IgD-negative memory B cell (primary cell): Measurements from ENCODE around the gene BSN. TPM values are rescaled to one million over a fixed set of nuclear protein-coding genes. Genes with fewer than 3 reads are reported as not detected.

Source experiments
- H3K27ac Mint-ChIP-seq, 3 donors: one replicate each; pipeline ENCODE4 v1.8.0; 2020 to 2022; ENCODE audit warnings: mild to moderate bottlenecking in 3 of 3, mixed read lengths in 3 of 3, moderate library complexity in 1 of 3
- H3K27me3 Mint-ChIP-seq: one replicate; pipeline ENCODE4 v1.8.0; 2021; ENCODE audit warnings: mixed read lengths
- H3K36me3 Mint-ChIP-seq: one replicate; pipeline ENCODE4 v1.8.0; 2020; ENCODE audit warnings: mild to moderate bottlenecking, mixed read lengths
- H3K4me1 Mint-ChIP-seq, 3 donors: one replicate each; pipeline ENCODE4 v1.8.0; 2020 to 2022; ENCODE audit warnings: mixed read lengths in 3 of 3, mild to moderate bottlenecking in 1 of 3
- H3K4me3 Mint-ChIP-seq, 4 donors: one replicate each; pipeline ENCODE4 v1.8.0; 2020 to 2022; ENCODE audit warnings: mild to moderate bottlenecking in 4 of 4, mixed read lengths in 4 of 4, moderate library complexity in 3 of 4
- H3K9me3 Mint-ChIP-seq, 3 donors: one replicate each; pipeline ENCODE4 v1.8.0; 2020 to 2021; ENCODE audit warnings: mixed read lengths in 3 of 3, mild to moderate bottlenecking in 1 of 3
- polyA plus RNA-seq: library from polyadenylated mRNA; unstranded; fragments of 300-500 nt; fragmentation: Illumina TruSeq; gene quantifications from one replicate; pipeline ENCODE4 v1.2.3, GENCODE V29; 2021

BSN gene
- polyA plus RNA-seq = 0.05 TPM

GRCh38 chr3:49553692-49554632 is at the start of gene BSN:
BSN (plus strand) TSS chr3:49554477; CDS start chr3:49554603, 126 bp downstream.
- Mint-ChIP-seq H3K27ac (peak within 1 kb of the TSS in 2 of 3 donors; percentile 28 to 54), H3K27me3 (peaks cover 29% of the 10 kb centered on the region)

GRCh38 chr3:49506906-49507305 is 47.4 kb upstream of the BSN start:
- peaks cover 9 to 13% (median 9%) of the 10 kb centered on the region in 3 donors for H3K4me1 Mint-ChIP-seq
- no peak overlapping the region for H3K27ac Mint-ChIP-seq
- H3K4me3 Mint-ChIP-seq = no peak overlapping the region
- no peaks in the 10 kb centered on the region for H3K27me3 Mint-ChIP-seq
- peaks cover 7% of the 10 kb centered on the region for H3K36me3 Mint-ChIP-seq
- H3K9me3 Mint-ChIP-seq = no peaks in the 10 kb centered on the region

More at GRCh38 chr3:49553692-49554632, at the start of gene BSN:
- H3K4me3 Mint-ChIP-seq = peak within 1 kb of the TSS; percentile 76 to 94 (median 81)
- peaks cover 0 to 7% (median 2%) of the 10 kb centered on the region in 3 donors for H3K4me1 Mint-ChIP-seq
- H3K36me3 Mint-ChIP-seq = peaks cover 1% of the 10 kb centered on the region
- peaks cover 0 to 2% (median 0%) of the 10 kb centered on the region in 3 donors for H3K9me3 Mint-ChIP-seq

- Mint-ChIP-seq H3K9me3 (no peaks in the 10 kb centered on the region), H3K36me3 (peaks cover 3% of the 10 kb centered on the region), H3K27ac (peak overlapping the region in 1 of 3 donors; percentile 33), H3K27me3 (no peaks in the 10 kb centered on the region), H3K4me3 (no peak overlapping the region), H3K4me1 (peaks cover 6 to 11% (median 7%) of the 10 kb centered on the region in 3 donors)
Measured at GRCh38 chr3:49509028-49509561, 45.2 kb upstream of the BSN start.

- Mint-ChIP-seq H3K36me3 (peaks cover 3% of the 10 kb centered on the region), H3K4me1 (peaks cover under 1 to 11% (median 9%) of the 10 kb centered on the region in 3 donors), H3K9me3 (no peaks in the 10 kb centered on the region), H3K4me3 (no peak overlapping the region), H3K27ac (no peak overlapping the region), H3K27me3 (no peaks in the 10 kb centered on the region)
Measured at GRCh38 chr3:49511639-49512038, 42.6 kb upstream of the BSN start.

GRCh38 chr3:49512781-49513355 is 41.4 kb upstream of the BSN start:
- no peak overlapping the region for H3K4me3 Mint-ChIP-seq
- H3K27ac Mint-ChIP-seq = no peak overlapping the region
- H3K27me3 Mint-ChIP-seq = no peaks in the 10 kb centered on the region
- H3K36me3 Mint-ChIP-seq = peaks cover 3% of the 10 kb centered on the region
- H3K4me1 Mint-ChIP-seq = peaks cover 0 to 5% (median 4%) of the 10 kb centered on the region in 3 donors
- no peaks in the 10 kb centered on the region for H3K9me3 Mint-ChIP-seq

GRCh38 chr3:49513494-49514124 is 40.7 kb upstream of the BSN start:
- H3K4me1 Mint-ChIP-seq = peaks cover 0 to 4% (median 3%) of the 10 kb centered on the region in 3 donors
- H3K4me3 Mint-ChIP-seq = no peak overlapping the region
- H3K9me3 Mint-ChIP-seq = no peaks in the 10 kb centered on the region
- H3K27ac Mint-ChIP-seq = no peak overlapping the region
- peaks cover 3% of the 10 kb centered on the region for H3K36me3 Mint-ChIP-seq
- no peaks in the 10 kb centered on the region for H3K27me3 Mint-ChIP-seq

- H3K9me3 Mint-ChIP-seq = no peaks in the 10 kb centered on the region
- no peaks in the 10 kb centered on the region for H3K27me3 Mint-ChIP-seq
- H3K4me3 Mint-ChIP-seq = no peak overlapping the region
- no peak overlapping the region for H3K27ac Mint-ChIP-seq
- peaks cover 4% of the 10 kb centered on the region for H3K36me3 Mint-ChIP-seq
- peaks cover 0 to 9% (median 6%) of the 10 kb centered on the region in 3 donors for H3K4me1 Mint-ChIP-seq
Measured at GRCh38 chr3:49518016-49518415, 36.3 kb upstream of the BSN start.

GRCh38 chr3:49518441-49518840 is 35.8 kb upstream of the BSN start:
- Mint-ChIP-seq H3K4me3 (no peak overlapping the region), H3K27me3 (no peaks in the 10 kb centered on the region), H3K36me3 (peaks cover 4% of the 10 kb centered on the region), H3K27ac (no peak overlapping the region), H3K9me3 (no peaks in the 10 kb centered on the region), H3K4me1 (peaks cover 0 to 8% (median 6%) of the 10 kb centered on the region in 3 donors)

- Mint-ChIP-seq H3K27me3 (no peaks in the 10 kb centered on the region), H3K27ac (no peak overlapping the region), H3K4me3 (no peak overlapping the region), H3K9me3 (no peaks in the 10 kb centered on the region), H3K4me1 (peaks cover 0 to 7% (median 6%) of the 10 kb centered on the region in 3 donors), H3K36me3 (peaks cover 4% of the 10 kb centered on the region)
Measured at GRCh38 chr3:49519296-49519695, 35.0 kb upstream of the BSN start.

GRCh38 chr3:49519916-49520385 is 34.3 kb upstream of the BSN start:
- H3K36me3 Mint-ChIP-seq = peaks cover 4% of the 10 kb centered on the region
- no peaks in the 10 kb centered on the region for H3K9me3 Mint-ChIP-seq
- H3K27me3 Mint-ChIP-seq = no peaks in the 10 kb centered on the region
- no peak overlapping the region for H3K27ac Mint-ChIP-seq
- H3K4me3 Mint-ChIP-seq = no peak overlapping the region
- H3K4me1 Mint-ChIP-seq = peaks cover 0 to 7% (median 6%) of the 10 kb centered on the region in 3 donors

GRCh38 chr3:49523756-49524747 is 30.2 kb upstream of the BSN start:
- H3K4me3 Mint-ChIP-seq = no peak overlapping the region
- no peaks in the 10 kb centered on the region for H3K27me3 Mint-ChIP-seq
- H3K36me3 Mint-ChIP-seq = peaks cover 4% of the 10 kb centered on the region
- no peak overlapping the region for H3K27ac Mint-ChIP-seq
- peaks cover 3 to 9% (median 4%) of the 10 kb centered on the region in 3 donors for H3K4me1 Mint-ChIP-seq
- no peaks in the 10 kb centered on the region for H3K9me3 Mint-ChIP-seq

- Mint-ChIP-seq H3K4me1 (peaks cover 0 to 3% (median 2%) of the 10 kb centered on the region in 3 donors), H3K4me3 (no peak overlapping the region), H3K36me3 (no peaks in the 10 kb centered on the region), H3K27me3 (no peaks in the 10 kb centered on the region), H3K27ac (peak overlapping the region in 2 of 3 donors; percentile 39 to 82), H3K9me3 (no peaks in the 10 kb centered on the region)
Measured at GRCh38 chr3:49529567-49529966, 24.7 kb upstream of the BSN start.

- Mint-ChIP-seq H3K4me3 (peak overlapping the region in 1 of 4 donors; percentile 45), H3K27me3 (no peaks in the 10 kb centered on the region), H3K4me1 (peaks cover 0 to 3% (median 2%) of the 10 kb centered on the region in 3 donors), H3K27ac (no peak overlapping the region), H3K9me3 (no peaks in the 10 kb centered on the region), H3K36me3 (no peaks in the 10 kb centered on the region)
Measured at GRCh38 chr3:49530231-49530630, 24.0 kb upstream of the BSN start.

GRCh38 chr3:49530701-49531100 is 23.6 kb upstream of the BSN start:
- Mint-ChIP-seq H3K36me3 (no peaks in the 10 kb centered on the region), H3K4me1 (peaks cover 0 to 3% (median 2%) of the 10 kb centered on the region in 3 donors), H3K9me3 (no peaks in the 10 kb centered on the region), H3K4me3 (no peak overlapping the region), H3K27me3 (no peaks in the 10 kb centered on the region), H3K27ac (no peak overlapping the region)
